ENCODE results near the gene APPBP2. TPM values are rescaled to one million over a fixed set of nuclear protein-coding genes. Genes with fewer than 3 reads are reported as not detected.
"Not testable (repeated sequence)": the region's sequence is repeated elsewhere in the genome, so short reads cannot be mapped to it uniquely, and the experiment has no call there.

Gene APPBP2
- total RNA-seq, 1 experiment from 2014 or later: 15.1 TPM

DNA sequence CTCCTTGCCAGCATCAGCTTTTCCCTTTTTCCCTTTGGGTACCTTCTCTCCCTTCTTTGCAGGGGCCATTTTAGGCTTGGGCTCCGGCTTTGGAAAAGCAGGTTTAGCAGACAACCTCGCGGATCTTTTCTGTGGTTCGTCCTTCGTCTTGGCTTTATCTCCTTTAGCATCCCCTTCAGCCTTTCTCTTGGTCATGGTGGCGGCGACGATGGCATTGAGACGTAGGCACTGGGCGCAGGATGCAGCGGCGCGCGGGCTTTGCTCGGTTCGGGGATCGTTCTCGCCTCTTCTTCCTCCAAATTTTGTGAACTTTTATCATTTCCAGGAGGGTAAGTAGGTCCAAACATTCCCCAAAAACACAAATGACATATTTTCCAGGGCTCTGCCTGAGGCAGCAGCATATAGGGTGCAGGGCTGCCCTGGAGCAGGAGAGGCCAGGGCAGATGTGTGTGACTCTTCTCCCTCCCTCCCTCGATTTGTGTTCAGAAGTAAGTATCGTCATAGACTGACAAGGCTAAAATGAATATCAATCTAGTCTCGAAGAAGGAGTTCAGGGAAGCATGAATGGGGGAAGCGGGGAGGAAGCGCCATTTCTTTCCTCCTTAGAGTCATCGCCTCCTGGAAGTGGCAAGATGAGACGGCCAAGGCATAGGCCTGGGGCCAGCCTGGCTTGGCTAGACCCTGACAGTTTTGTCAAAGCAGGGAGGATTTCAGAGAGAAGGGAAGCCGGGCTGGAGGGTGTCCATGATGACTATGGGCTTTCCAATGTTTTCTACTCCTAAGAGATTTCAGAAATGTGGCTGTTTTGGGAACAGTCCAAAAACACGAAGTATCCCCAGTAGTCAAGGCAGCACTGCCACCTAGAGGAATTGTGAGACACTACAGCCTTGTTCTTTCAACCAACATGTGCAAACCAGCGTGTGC is 90.5 kb downstream of the APPBP2 start:
- peak; percentile 74 for DNase-seq (ENCODE audit: low read depth)

DNA sequence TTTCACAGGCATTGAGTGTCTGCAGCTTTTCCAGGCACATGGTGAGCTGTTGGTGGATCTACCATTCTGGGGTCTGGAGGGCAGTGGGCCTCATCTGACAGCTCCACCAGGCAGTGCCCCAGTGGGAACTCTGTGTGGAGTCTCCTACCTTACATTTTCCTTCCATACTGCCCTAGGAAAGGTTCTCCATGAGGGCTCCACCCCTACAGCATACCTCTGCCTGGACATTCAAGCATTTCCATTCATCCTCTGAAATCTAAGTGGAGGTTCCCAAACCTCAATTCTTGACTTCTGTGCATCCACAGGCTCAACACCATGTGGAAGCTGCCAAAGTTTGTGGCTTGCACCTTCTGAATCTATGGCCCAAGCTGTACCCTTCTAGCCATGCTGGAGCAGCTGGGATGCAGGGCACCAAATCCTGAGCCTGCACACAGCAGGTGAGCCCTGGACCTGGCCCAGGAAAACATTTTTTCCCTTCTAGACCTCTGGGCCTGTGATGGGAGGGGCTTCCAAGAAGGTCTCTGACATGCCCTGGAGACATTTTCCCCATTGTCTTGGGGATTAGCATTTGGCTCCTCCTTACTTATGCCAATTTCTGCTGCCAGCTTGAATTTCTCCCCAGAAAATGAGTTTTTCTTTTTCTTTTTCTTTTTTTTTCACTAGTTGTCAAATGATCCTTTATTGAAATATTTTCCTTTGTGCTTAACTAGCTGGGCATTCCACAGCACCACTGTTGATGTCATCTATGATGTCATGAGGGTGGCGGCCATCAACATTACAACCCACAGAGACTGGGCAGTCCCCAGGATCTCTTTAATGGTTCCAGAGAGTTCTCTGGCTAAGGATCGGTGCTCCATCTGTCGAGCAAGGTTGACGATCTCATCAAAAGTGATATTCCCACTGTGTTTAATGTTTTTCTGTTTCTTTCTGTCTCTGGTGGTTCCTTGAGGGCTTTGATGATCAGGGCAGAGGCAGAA is 92.7 kb downstream of the APPBP2 start:
- not testable (repeated sequence) for DNase-seq (ENCODE audit: low read depth)

DNA sequence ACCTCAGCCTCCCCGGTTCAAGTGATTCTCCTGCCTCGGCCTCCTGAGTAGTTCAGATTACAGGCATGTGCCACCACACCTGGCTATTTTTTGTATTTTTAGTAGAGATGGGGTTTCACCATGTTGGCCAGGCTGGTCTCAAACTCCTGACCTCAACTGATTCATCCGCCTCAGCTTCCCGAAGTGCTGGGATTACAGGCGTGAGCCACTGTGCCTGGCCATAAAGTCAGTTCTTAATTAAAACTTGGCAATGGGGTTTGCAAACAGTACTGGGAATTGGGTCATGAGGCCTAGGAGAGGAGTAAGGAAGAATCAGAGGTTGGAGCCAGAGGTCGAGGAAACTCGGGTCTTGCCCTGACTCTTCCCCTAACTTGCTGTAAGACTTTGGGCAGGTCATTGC is 95.5 kb downstream of the APPBP2 start:
- not testable (repeated sequence) for DNase-seq (ENCODE audit: low read depth)

DNA sequence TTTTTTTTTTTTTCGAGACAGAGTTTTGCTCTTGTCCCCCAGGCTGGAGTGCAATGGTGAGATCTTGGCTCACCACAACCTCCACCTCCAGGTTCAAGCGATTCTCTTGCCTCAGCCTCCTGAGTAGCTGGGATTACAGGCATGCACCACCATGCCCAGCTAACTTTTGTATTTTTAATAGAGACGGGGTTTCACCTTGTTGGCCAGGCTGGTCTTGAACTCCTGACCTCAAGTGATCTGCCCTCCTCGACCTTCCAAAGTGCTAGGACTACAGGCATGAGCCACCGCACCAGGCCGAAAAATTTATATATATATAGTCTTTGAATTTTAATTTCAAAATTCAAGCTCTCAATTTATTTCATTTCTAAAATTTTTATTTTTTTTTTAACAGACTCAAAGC is 97.6 kb downstream of the APPBP2 start:
- DNase-seq (ENCODE audit: low read depth): not testable (repeated sequence)

GRCh38 chr17:60426596-60426995 is 99.4 kb downstream of the APPBP2 start:
- DNase-seq (ENCODE audit: low read depth): no peak

DNA sequence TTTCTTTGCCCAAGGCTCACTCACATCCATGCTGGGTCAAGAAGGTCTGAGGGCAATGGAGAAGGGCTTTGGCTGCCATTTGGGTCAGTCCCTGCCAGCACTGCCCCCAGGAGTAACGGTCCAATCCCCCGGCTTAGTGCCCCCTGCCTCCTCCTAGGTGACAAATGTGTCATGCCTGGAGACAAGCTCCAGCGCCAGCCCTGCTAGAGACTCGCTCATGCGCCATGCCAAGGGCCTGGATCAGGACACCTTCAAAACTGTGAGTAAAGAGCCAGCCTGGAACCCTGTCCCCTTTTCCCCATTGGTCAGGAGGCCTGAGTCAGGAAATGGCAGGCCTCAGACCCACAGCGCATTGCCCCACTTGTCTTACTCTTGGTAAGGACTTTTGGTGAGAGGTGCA is 100.4 kb downstream of the APPBP2 start:
- no peak for DNase-seq (ENCODE audit: low read depth)

GRCh38 chr17:60423865-60424264 is 102.2 kb downstream of the APPBP2 start:
- DNase-seq (ENCODE audit: low read depth): no peak

DNA sequence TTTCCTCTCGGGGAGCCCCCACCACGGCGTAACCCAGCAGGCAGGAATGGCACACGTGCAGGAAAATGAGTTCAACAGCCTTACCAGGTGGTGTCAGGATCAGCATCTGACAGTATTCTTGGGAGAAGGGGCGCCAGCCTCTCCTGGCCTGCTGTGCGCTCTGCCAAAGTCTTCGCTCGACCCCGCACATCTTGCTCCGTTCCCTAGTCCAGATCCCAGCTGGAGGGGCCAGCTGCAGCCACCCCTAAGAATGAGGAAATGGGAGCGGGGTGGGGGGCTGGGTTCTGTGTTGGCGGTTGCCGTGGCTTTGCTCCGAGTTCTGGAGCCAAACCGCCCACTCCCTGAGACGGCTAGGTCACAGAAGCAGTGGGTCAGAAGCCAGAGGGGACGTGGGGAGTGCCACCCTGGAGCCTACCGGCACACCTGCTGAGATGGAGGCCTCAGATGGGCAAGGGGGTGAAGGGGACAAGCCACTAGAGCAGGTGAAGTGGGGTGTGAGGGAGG is 103.8 kb downstream of the APPBP2 start, which contains the start of gene CHCT1:
Gene CHCT1 (plus strand): TSS at position 328 of the 504 bp plus-strand sequence. CDS start 104 bp downstream, at position 432.
- no peak for DNase-seq (ENCODE audit: low read depth)

DNA sequence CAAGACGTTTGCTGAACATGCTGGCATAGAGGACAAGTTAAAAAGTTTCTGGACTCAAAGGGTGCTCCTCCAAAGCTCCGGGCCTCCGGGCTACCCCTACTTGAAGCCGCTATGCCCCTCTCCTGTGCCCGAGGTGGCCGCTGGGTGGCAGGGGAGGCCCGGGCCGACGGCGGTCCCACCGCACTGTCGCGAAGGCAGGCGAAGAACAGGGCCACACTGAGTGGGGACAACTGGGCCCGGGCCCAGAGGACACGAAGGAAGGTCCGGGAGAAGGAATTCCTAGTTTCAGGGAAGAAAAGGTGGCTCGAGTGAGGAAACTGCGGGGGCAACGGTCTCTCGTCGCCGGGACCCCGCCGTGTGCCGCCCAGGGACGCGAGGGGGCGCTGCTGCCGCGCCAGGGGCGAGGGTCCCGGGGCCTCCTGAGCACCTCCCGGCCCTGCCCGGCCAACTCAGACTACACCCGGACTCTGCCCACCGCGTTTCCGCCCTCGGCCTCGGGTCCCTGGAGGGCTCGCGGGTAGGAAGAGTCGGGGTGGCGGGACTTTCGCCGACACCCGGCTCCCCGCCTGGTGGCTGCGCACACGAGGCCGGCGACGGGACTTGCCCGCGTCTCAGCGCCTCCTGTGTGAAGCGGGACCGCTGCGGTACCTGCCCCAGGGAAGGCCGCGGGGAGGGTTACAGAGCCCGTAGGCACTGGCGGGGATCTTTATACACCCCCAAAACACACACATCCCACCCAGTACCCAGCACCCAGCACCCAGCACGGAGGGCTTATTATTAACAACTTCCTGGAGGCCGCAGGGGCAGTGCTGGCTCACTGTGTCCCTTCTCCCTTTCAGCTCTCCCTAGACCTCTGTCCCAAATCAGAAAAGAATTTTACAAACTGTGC is 104.5 kb downstream of the APPBP2 start:
- peak; percentile 64 for DNase-seq (ENCODE audit: low read depth)

DNA sequence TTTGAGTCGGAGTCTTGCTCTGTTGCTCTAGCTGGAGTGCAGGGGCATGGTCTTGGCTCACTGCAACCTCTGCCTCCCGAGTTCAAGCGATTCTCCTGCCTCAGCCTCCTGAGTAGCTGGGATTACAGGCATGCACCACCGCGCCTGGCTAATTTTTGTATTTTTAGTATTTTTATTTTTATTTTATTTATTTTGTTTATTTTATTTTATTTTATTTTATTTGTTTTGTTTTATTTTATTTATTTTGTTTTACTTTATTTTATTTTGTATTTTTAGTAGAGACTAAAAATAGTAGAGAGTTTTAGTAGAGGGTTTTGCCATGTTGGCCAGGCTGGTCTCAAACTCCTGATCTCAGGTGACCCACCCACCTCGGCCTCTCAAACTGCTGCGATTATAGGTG is 106.2 kb downstream of the APPBP2 start:
- DNase-seq (ENCODE audit: low read depth): not testable (repeated sequence)

- not testable (repeated sequence) for DNase-seq (ENCODE audit: low read depth)
Observed at GRCh38 chr17:60419003-60419402, 107.0 kb downstream of the APPBP2 start.

DNA sequence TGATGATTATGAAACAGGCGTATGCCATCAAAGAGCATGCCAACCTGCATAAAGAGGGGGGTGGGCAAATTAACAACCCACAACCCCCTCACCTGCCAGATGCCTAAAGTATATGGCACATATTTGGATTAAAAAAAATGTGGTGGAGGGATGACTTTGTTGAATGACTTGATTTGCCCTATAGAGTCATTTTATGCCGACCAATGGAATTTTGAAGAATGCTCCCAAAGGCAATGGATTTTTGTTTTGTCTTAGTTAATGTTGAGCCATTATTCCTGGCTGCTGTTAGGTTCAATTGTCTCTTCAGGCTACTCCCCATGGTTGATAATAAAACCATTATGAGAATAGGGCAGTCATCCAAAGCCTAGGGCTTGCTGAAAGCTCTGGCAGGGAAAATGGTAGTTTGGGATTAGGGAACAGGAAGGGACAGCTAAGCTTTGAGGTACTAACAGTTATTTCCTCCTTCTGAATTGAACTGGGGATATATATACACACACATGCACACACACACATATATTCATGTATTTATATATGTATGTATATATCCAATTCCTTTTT is 109.6 kb downstream of the APPBP2 start:
- DNase-seq (ENCODE audit: low read depth): no peak

- DNase-seq (ENCODE audit: low read depth): no peak
Observed at GRCh38 chr17:60415146-60415545, 110.9 kb downstream of the APPBP2 start.

DNA sequence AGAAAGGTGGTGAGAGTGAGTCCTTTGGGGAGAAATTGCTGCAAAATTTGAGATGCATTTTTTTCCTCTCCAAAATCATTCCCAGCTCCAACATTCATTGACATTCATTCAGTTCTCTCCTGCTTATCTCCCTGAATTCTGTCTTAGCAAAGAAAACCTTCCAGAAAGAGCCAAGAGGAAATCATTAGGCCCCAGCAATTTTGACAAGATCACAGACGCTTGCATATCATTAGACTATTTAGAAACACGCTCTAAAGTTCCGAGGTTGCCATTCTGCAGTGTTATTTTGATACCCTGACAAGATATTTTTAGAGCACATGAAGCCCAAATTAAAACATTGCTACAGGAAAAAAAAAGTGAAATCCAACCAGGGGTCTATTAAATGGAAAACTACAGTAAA is 113.3 kb downstream of the APPBP2 start:
- no peak for DNase-seq (ENCODE audit: low read depth)

DNA sequence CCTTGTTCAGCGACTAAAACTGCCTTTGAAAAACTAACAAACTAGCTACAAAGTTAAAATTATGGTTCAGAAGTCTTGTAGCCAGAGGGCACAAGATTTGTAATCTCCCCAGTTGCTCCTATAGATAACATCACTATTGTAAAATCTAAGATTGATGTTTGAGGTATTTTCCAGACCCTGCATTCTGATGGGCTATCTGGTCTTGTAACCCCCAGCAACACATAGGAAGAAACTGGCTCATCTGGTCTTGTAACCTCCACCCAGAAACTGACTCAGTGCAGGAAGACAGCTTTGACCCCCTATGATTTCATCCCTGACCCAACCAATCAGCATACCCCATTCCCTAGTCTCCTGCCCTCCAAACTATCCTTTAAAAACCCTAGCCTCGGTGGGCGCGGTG is 116.0 kb downstream of the APPBP2 start:
- DNase-seq (ENCODE audit: low read depth): no peak

DNA sequence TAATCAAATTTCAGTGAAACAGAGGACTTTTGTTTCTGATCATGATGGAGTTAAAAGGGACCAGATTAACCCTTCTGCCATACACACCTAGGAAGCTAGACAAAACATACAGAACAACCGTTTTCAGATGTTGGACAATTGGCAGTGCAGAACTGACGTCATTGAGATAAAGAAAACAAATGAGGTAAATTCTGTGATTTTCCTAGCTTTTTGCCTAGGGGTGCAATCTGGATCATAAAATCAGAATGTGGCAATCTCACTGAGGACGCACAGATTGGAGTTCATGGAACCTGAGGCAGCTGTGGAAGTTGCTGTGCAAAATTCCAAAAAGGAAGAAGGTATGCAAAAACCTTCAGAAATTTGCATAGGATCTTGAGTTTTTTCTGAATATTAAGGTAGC is 119.2 kb downstream of the APPBP2 start:
- no peak for DNase-seq (ENCODE audit: low read depth)

DNA sequence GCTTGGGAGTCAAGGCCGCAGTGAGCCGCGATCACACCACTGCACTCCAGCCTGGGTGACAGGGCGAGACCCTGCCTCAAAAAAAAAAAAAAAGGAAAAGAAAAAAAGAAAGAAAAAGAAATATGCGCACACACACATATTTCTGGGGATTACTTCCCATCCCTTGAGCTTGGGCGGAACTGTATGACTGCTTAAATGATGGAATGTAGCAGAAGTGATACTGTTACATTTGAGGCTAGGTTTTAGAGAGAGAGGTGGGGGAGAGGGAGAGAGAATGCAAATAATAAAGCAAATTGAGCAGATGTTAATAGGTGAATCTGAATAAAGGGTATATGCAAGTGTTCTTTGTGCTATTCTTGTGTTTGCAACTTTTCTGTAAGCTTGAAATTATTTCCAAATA is 122.1 kb downstream of the APPBP2 start:
- no peak for DNase-seq (ENCODE audit: low read depth)

DNA sequence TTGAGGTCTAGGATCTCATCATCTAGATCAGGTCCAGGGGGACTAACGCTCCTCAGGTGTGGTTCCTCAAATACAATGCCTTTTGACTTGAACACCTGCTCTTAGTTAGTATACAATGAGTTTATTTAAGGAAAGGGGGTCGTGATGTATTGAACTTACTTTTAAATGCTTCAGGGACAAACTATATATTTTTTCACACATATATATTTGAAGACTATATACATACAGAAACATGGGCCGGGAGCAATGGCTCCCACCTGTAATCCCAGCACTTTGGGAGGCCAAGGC is 122.6 kb downstream of the APPBP2 start:
- no peak for DNase-seq (ENCODE audit: low read depth)

DNA sequence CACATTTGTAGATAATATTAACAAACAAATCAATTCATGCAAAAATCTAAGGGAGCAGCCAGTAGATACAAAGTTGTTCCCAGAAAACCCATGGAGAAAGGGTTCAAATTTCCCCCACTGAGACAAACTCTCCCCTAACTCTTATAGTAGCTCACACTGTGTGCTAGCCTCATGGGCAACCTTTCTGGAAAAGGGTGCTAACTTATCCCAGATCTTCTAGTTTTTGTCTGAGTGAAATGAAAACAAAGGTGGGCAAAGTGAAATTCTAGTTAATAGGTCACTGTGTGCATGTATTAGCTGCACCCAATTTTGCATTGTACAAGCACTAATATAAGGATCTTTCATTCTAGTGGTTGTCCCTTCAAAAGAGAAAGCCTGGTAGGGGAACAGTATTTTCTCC is 124.2 kb downstream of the APPBP2 start:
- DNase-seq (ENCODE audit: low read depth): no peak

- DNase-seq (ENCODE audit: low read depth): no peak
Observed at GRCh38 chr17:60398227-60398959, 127.6 kb downstream of the APPBP2 start.

Measured in Daoy (cell line).